Endometrial microvascular endothelial cells (primary cell): ENCODE measurements around the gene MED17. TPM values are rescaled to one million over a fixed set of nuclear protein-coding genes. Genes with fewer than 3 reads are reported as not detected.
"Not testable (repeated sequence)": the region's sequence is repeated elsewhere in the genome, so short reads cannot be mapped to it uniquely, and the experiment has no call there.

Experiments
- in situ Hi-C: cut with HindIII; loops from 2 replicates; pipeline ENCODE4 v1.10.0; 2017; ENCODE audit warnings: low sequenced_read_pairs, low pct_unique_long_range_greater_than_20kb; ENCODE audit errors: inconsistent ontology term
- total RNA-seq: library from RNA; depleted of rRNA; stranded (reverse); fragments of >200 nt; gene quantifications from one replicate; pipeline ENCODE4 v1.2.3, GENCODE V29; 2015; ENCODE audit errors: inconsistent ontology term

Gene MED17
- total RNA-seq, 1 donor from 2014 or later, result 30.4 TPM

- in situ Hi-C loops, result no loop called here
These were observed 30.8 kb upstream of the MED17 start for GRCh38 chr11:93753241-93753640.

GRCh38 chr11:93756748-93757147 lies 27.3 kb upstream of the MED17 start:
- in situ Hi-C loops, result no loop called here

- in situ Hi-C loops, result no loop called here
These were observed 26.8 kb upstream of the MED17 start for GRCh38 chr11:93757301-93757700.

DNA sequence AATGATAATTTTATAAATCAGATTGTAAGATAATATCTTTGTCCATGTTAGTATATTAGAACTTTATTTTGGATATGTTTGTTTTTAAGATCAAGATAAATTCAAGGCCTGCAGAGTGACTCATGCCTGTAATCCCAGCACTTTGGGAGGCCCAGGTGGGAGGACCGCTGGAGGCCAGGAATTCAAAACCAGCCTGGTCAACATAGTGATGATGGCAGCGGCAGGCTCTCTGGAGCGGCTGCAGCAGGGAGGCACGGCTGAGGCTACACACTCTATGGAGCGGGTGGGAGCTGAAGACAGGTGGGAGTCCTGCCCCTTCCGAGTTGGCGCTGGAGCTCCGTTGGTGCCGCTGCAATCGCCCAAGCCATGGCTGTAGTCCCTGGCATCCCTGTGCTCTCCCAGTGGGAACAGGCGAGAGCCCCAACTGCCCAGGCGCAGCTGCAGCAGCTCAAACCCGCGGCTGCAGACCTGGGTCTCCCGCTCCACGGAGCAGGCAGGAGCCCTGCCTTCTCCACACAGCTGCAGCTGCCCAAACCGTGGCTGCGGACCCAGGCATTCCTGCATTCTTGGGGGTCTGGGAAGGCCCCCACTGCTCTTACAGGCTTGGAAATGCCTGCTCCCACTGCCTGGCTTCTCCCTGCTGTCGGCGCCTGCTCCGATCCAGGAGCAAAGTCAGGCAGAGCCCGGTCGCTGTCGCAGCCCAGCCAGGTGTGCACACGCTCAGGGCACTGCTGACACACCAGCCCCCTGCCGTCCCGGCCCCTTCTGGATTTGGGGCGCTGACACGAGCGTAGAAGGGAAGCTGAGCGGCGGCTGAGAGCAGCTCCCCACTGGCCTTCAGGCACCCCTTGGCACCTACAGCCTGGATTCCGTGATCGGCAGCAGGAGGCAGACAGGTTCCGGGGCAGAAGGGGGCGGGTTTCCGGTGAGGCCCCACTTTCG lies 25.9 kb upstream of the MED17 start:
- in situ Hi-C loops, result no loop called here

GRCh38 chr11:93759123-93759522 lies 25.0 kb upstream of the MED17 start:
- in situ Hi-C loops, result not testable (repeated sequence)

DNA sequence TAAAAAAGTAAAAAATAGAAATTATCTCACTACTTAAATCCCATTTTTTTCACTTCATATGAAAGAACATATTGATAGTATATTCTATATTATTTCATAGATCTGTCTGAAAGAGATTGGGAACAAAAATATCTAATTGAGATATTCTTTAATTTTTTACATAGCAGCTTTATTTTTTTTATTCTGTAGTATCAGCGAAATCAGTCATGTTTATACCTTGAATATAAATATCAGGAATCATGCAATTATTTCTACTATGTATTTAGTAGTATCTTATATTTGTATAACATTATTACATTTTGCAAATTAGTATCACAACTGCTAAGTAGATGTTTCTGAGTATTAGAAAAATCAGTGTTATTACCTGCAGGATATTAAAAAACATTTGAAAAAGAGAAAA lies 22.2 kb upstream of the MED17 start:
- in situ Hi-C loops, result no loop called here

- in situ Hi-C loops, result no loop called here
These were observed 18.5 kb upstream of the MED17 start for GRCh38 chr11:93765551-93765950.

DNA sequence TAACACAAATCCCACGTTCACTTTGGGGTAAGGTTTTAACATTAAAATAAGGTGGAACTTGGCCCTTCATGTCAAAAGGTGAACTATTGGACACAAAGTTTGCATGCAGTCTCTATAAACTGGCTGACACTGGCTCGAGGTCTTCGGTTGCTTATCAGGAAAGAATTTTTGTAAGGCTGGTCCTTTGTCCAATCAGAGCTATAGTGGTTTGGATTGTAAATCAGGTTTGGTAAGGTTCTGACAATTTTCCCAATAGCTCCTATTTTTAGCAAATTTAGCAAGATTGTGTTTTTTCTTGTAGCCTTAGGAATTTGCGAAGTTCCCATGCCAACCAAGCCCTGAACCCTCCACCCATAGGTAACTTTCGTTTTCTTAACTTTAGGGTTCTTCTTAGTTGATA lies 17.6 kb upstream of the MED17 start:
- in situ Hi-C loops, result no loop called here

- in situ Hi-C loops, result no loop called here
These were observed 17.1 kb upstream of the MED17 start for GRCh38 chr11:93767018-93767417.

DNA sequence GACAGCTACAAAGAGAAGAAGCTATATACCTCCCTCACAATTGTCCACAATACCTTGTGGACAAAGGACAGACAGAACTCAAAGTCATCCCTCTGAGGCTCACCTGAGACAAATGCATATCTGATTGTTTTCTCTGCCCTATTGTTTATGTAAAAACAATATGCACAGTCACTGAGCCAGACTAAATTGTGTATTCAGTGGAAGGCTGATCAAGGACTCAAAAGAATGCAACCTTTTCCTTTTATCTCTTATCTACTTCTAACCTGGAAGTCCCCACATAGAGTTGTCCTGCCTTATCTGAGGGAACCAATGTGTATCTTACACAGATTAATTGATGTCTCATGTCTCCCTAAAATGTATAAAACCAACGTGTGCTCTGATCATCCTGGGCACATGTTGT lies 13.9 kb upstream of the MED17 start:
- in situ Hi-C loops, result no loop called here

GRCh38 chr11:93772123-93772522 lies 12.0 kb upstream of the MED17 start:
- in situ Hi-C loops, result no loop called here

DNA sequence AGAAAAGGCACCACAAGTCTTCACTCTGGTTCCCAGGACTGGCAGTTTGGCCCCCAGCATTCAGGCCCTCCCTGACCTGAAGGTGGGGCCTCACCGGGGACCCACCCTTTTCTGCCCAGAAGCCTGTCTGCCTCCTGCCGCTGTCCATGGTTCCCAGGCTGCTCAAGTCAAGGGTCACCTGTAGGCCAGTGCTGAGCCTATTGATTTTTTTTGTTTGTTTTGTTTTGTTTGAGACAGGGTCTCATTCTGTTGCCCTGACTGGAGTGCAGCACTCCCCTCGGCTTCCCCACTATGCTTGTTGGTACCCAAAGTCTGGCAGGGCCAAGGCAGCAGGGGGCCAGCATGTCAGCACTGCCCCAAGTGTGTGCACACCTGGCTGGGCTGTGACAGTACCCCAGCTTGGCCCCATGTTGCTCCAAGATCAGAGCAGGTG lies 11.0 kb upstream of the MED17 start:
- in situ Hi-C loops, result no loop called here

DNA sequence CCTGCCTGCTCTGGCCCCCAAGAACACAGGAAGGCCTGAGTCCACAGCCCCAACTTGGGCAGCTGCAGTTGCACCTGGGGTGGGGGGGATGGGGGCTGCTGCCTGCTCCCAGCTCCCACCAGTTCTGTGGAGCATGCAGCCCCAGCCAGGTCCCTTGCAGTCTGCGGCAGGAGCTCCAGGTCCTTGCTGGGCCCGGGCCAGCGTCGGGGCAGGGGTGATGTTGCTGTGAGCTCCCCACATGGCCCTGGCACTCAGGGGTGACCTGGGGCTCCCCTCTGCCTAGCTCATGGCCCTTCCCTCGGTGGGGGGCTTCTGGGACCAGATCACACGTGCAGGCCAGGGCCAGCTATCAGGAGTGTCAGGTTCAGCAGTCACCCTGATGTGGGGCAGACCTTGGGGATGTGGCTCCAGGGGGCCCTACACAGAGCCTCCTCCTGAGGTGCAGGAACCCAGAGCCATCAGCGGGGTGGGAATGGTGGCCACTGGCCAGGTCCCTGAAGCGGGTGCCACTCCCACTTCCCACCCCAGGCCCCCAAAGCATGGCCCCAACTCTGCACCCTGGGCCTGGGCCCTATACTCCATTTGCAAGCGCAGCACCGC lies 10.4 kb upstream of the MED17 start:
- in situ Hi-C loops, result no loop called here

GRCh38 chr11:93774560-93774959 lies 9.5 kb upstream of the MED17 start:
- in situ Hi-C loops, result not testable (repeated sequence)

GRCh38 chr11:93775289-93775688 lies 8.8 kb upstream of the MED17 start:
- in situ Hi-C loops, result no loop called here

DNA sequence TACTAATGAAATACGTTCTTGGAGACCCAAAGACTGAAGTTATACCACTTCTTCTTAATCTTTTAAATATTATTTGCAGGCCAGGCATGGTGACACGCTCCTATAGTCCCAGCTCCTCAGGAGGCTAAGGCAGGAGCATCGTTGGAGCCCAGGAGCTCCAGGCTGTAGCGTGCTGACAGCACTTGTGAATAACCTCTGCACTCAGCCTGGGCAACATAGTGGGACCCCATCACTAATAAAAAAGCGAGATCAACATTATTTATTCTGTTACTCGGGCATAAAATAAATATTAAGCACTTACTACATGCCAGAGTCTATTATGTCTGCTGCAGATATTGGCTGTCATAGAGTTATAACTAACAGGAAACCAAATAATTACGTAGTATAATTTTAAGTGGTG lies 720 bp upstream of the MED17 start:
- in situ Hi-C loops, result no loop called here

DNA sequence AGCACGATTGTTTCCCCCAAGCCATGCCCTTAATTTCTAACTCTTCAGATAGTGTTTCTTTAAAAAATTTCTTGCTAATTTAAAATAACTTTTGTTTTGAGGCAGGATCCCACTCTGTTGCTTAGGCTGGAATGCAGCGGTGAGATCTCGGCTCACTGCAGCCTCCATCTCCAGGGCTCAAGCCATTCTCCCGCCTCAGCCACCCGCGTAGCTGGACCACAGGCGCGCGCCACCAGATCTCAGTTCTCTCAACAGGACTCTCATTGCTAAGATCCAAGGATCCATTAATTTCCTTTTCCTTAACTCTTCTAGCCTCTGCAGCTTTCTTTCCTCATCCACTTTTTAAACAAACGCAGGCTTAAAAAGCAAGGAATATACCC lies 327 bp upstream of the MED17 start:
- in situ Hi-C loops, result no loop called here

DNA sequence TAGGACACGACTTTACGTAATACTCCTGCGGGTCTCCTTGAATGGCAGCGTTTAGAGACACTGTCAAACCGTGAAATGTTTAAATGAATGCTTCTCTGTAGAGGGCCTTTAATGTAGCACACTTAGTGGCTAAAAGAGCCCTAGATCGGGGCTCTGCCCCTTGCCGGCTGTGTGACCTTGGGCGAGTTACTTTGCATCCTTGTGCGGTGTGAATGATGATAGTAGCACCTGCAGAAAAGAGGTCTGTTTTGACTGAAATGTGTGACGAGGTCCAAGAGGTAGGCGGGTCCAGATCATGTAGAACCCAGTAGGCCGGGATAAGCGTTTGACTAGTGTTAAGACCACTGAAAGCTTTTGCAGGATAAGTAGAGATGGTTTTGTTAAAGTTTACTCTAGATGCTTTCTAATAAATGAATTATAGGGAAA lies 866 bp downstream of the MED17 start:
- in situ Hi-C loops, result no loop called here

DNA sequence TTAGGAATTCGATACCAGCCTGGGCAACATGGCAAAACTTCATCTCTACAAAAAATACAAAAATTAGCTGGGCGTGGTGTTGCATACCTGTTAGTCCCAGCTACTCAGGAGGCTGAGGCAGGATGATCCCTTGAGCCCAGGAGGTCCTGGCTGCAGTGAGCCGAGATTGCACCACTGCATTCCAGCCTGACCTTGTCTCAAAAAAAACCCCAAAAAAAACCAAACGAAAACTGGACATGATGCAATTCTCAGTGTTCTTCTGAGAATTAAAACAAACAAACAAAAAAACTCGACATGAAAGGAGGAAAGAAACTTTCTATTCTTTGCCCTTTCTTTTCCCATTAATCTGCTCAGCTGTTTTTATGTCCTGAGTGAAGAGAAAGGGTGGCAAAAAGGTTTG lies 7.4 kb downstream of the MED17 start:
- in situ Hi-C loops, result no loop called here

- in situ Hi-C loops, result no loop called here
These were observed 12.6 kb downstream of the MED17 start for GRCh38 chr11:93796441-93797231.
